NCI-H1048 (cell line): ENCODE data around the gene CP.
"Not testable (repeated sequence)": the region's sequence is repeated elsewhere in the genome, so short reads cannot be mapped to it uniquely, and the experiment has no call there.

Source experiments
- DNase-seq: peaks from one replicate; lab custom pipeline; 2025; lab: John Stamatoyannopoulos, UW

Gene CP

DNA sequence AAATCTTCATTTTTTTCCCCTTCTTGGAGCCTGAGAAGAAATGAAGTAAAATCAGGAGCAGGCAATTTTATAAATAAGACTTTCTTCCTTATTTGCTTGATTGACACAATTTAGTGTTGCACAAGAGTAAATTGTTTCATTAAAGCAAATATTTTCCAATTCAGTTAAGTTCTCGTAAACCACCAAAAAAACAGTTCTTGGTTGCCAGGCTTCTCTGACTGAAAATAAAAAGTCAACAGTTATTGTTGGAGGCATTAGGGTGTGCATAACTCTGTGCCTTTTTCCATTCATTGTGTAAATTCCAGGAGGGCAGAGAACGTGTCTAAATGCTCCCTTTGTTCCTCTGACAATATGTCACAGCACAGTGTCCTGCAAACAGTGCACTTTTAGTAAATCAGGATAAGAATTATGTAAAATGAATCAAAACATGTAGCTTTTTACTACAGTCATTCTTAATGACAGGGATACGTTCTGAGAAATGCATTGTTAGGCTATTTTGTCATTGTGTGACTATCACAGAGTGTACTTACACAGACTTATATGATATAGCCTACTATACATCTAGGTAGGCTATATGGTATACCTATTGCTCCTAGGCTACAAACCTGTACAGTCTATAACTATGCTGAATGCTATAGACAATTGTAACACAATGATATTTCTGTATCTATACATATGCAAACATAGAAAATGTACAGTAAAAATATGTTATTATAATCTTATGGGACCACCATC, at the start of gene CP:
CP (minus strand) TSS at position 47 of the 735 bp plus-strand sequence; CDS start at position 10, 37 bp downstream.
- no peak for DNase-seq

DNA sequence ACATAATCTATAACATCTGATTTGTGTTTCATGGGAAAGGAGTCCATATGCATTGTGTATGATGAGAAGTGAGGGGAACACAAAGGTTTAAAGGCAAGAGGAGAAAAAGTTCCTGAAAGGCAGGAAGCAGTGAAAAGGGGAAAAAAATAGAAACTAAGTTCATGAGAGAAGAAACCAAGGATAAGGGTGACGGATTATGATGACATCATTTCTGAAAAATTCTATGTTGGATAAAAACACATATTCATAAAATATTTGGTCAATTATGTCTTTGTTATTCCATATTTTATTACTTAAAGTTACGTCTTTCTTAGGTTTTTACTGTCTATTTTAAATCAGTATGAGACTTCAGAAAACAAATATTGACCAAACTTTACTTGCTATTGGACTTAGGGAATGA, 48.6 kb upstream of the CP start:
- DNase-seq: no peak

DNA sequence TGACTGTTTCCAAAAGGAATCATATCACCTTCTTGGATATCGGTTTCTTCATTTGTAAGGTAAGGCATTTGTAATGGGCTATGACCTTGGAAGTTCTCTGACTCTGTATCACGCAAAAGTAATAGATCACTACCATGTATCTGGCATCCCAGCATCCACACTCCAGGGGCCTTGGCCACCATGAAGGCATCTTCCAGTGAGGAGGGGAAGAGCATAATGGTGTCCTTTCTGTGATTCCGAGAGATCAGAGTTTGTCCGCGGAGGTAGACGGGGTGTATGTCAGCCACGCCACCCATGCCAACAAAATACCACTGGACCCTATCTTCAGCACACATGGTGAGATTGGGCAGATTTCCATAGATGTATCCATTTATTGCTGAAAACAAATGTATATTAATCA, 48.1 kb upstream of the CP start:
- no peak for DNase-seq

DNA sequence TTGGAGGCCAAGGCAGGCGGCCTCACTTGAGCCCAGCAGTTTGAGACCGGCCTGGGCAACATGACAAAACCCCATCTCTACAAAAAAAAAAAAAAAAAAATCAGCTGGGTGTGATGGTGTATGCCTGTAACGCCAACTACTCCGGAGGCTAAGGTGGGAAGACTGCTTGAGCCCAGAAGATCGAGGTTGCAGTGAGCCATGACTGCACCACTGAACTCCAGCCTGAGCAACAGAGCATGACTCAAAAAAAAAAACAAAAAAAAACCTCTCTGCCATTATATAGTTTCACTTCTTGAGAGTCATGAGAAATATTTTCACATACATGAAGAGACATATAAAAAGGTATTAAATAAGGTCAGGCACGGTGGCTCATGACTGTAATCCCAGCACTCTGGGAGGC, 45.9 kb upstream of the CP start:
- DNase-seq: no peak

DNA sequence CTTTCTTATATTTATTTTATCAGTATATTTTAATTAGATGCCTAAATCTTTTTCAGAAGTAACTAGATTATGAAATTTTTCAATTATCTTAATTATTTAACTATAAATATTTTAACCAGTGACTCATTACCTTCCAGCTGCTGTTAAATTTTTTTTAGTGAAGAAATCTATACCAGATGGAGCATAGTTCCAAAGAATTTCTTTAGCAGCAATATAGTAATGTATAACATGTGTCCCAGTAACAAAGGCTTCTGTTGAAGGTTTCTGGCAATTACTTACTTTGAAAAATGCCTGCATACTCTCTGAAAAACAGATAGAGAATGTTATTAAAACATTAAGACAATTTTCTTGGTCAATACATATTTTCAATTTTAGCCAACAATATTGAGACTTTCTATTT, 45.1 kb upstream of the CP start:
- DNase-seq: no peak

DNA sequence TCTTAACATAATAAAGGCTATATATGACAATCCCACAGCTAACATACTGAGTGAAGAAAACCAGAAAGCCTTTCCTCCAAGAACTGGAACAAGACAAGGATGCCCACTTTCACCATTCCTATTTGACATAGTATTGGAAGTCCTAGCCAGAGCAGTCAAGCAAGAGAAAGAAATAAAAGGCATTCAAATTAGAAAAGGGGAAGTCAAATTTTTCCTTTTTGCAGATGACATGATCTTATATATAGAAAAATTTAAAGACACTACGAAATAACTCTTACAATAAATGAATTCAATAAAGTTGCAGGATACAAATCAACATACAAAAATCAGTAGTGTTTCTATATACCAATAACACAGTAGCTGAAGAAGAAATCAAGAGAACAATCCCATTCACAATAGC, 42.2 kb upstream of the CP start:
- no peak for DNase-seq

DNA sequence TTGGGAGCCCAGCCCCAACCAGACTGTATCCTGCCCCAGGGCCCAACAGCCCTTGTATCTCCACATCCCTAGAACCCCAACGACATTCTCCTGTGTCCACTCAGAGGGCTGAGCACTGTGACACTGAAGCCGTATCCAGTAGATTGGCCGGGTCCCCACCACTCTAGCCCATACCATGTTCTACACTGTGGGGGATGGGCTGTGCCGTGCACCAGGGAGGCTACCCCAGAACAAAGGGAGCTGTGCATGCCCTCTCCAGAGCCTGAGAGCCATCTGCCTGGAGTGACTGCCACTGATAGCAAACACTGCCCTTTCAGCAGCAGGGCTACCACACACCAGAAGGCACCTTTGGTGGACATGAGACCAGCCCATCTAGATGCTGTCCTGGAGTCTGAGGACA, 37.1 kb upstream of the CP start:
- DNase-seq: no peak

- no peak for DNase-seq
Observed at GRCh38 chr3:149258298-149258697, 36.7 kb upstream of the CP start.

DNA sequence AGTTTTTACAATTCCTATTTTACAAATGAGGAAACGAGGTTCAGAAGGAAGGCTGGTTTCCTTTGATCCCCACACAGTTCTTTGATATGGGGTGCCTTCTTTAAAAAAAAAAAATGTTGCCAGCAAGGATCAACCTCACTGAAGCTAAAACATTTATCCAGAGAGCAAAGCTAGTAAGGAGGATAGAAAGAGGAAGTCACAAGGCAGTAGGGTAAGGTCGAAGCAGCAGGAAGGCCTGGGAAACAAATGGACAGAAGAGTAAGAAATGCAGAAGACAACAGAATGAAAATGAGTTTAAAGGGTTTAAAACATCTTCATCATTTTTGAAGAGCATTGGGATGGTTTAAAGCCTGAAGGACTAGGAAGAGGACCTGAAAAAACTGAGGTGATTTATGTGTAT, 30.6 kb upstream of the CP start:
- DNase-seq: no peak

DNA sequence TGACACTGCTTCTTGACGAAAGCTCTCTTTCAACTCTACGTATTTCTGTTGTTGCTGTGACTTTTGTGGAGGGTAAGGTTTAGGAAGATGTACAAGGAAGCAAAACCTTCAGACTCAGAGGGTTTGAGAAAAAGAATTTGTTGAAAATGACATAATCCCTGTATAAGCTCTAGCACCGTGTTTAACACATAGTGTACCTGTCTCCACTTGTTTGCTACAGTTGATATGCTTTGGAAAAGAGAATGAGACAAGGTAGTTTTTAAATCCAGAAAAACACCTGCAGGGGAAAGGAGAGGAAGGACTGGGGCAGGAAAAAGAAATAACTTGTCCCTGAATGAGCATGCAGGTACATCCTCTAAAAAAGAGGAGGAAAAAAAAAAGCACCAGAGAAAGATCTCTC, 29.6 kb upstream of the CP start:
- DNase-seq: no peak

DNA sequence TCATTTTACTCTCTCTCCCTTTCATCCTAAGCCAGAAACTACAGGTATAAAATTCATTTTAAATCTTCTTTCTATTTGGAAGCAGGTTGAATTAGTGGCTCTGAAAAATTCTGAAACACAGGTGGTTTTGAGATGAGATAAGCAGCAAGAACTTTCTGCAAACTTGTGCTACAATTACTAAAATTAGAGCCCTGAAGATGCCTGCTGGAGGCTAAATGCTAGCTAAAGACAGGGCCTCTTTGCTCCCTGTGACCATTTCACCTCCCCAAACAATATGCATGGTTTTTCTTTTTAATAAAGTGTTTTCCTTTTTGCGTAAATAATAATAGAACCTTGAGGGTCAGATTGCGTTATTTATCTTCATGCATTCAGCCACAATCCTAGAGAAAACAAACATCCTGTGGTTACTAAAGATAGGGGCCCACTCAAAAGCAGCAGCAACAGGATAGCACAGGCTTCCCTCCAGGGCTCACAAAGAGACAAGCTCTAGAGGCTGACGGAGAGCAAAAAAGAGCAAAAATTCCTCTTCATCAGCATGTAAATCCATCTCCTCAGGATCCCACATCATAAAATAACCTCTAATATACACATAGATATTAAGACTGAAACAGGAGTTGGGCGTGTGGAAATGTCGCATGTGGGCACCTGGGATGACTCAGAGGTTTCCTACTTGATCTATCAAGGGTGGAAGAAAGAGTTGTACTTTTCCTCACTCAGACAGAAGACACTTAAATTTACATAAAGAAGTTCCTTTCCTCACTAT, 26.5 kb upstream of the CP start:
- DNase-seq: no peak

- DNase-seq: no peak
Observed at GRCh38 chr3:149247008-149247710, 25.5 kb upstream of the CP start.

- no peak for DNase-seq
Observed at GRCh38 chr3:149245738-149246451, 24.3 kb upstream of the CP start.

- no peak for DNase-seq
Observed at GRCh38 chr3:149243540-149243939, 21.9 kb upstream of the CP start.

DNA sequence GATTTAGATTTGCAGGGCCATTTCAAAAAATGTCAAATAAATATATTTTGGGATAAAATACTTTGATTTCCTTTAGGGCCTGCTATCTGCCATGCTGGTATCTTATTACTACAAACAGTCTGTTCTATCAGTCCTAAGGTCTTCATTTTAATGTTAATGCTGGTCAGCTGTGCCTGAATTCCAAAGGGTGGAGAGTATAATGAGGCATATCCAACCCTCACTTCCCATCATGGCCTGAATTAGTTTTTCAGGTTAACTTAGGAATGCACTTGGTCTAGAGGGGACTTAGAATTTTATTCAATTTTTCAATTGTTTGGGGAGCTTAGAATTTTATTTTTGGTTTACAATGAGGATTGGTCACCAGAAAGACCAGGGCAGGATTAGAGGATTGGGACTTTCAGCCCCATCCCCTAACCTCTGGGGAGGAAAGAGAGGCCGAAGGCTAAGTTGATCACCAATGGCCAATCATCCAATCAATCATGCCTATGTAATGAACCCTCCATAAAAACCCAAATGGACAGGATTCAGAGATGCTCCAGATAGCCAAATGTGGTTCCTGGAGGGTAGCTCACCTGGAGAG, 17.8 kb upstream of the CP start:
- no peak for DNase-seq

- DNase-seq: not testable (repeated sequence)
Observed at GRCh38 chr3:149238268-149238667, 16.6 kb upstream of the CP start.

GRCh38 chr3:149235599-149236424, 14.2 kb upstream of the CP start:
- DNase-seq: no peak

DNA sequence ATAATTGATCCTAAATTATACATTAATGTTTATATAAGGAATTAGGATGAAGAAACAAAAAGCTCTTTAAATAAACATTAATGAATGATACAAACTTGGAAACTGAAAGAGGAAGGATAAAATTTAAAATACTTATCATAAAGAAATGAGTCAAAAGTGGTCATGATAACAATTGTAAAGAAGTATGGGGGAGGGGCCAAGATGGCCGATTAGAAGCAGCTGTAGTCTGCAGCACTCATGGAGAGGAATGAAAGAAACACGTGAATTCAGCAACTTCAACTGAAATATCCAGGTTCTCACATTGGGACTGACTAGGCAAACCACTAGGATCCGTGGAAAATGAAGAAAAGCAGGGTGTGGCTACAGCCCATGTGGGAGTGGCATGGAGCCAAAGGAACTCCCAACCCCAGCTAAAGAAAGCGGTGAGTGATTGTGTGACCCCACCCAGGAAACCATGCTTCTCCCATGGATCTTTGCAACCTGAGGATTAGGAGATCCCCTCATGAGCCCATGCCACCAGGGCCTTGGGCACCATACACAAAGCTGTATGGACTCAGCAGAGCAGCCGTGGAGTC, 13.1 kb upstream of the CP start:
- no peak for DNase-seq

DNA sequence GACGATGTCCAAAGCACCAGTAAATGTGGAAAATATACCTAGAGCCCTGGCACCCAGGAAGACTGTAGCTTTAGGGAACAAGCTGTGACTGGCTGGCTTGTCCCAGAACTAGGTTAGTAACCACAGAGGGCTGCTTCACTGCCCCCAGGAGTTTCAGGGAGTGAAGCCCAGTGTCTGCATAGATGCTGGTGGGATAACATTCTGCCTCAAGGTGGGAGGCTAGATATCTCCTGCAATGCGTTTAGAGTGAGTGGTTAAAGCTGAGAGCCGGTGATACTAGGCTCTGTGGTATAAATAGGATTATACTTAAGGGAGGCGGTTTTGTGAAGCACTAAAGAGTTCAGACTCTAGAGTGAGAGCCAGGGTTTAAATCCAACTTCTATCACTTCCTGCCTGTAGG, 11.7 kb upstream of the CP start:
- no peak for DNase-seq

DNA sequence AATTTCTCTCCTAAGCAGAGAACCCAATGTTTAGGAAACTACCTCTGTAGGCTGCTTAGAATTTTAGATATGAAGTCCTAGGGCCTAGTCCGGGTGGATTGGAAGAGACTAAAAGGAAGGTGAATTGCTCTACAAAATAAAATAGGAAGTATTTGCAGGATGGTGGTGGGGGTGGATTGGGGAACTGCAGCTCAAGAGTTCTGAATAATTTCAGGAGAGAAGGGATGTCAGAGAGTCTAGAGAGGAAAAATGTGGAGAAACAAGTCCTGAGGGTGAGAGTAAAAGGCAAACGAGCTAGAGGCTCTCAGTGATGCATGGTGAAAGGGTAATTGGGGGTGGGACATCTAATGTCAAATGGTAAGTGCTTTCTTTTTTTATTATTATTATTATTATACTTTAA, 10.2 kb upstream of the CP start:
- DNase-seq: no peak
